Measurements from ENCODE around the gene GTPBP1.

DNA sequence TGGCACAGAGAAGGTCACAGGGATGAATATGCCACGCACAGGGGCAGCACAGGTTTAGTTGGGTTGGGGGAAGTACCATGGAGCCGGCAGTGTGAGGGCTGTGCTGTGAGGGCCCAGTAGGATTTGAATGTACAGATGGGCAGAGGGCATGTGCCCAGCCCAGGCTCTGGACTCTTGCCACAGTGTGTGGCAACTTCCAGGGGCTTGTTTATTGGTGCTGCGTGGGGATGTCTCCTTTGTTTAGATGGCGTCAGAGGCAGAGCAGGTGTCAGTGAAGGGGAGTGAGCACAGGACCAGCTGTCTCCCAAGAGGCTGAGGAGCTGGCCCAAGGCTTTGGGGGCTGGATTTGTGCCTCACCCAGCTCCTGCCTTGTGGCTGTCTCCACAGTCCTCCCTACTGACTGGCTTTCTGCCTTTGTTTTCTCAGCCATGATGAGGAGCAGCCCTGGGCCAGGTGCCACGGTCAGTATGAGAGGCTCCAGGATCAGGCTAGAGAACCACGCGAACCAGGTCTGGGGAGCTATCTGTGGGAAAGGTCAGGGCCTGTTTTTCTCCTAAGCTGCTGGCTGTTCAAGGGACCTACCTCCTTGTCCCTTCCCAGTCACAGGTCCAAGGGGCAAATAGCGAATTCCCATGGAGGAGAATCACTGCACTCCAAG lies 28.1 kb downstream of the GTPBP1 start:
- TF ChIP-seq, protein P1, sequence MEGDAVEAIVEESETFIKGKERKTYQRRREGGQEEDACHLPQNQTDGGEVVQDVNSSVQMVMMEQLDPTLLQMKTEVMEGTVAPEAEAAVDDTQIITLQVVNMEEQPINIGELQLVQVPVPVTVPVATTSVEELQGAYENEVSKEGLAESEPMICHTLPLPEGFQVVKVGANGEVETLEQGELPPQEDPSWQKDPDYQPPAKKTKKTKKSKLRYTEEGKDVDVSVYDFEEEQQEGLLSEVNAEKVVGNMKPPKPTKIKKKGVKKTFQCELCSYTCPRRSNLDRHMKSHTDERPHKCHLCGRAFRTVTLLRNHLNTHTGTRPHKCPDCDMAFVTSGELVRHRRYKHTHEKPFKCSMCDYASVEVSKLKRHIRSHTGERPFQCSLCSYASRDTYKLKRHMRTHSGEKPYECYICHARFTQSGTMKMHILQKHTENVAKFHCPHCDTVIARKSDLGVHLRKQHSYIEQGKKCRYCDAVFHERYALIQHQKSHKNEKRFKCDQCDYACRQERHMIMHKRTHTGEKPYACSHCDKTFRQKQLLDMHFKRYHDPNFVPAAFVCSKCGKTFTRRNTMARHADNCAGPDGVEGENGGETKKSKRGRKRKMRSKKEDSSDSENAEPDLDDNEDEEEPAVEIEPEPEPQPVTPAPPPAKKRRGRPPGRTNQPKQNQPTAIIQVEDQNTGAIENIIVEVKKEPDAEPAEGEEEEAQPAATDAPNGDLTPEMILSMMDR (IDR thresholded peaks at IDR 0.05) = no peak
- TF ChIP-seq EZH2 (IDR thresholded peaks at IDR 0.05; ENCODE audit: borderline replicate concordance, insufficient read depth, low read depth, low read length, poor library complexity, severe bottlenecking) = no peak
